HG03442 (cell line): ENCODE data around the gene TPH2.

Experiments used
- ATAC-seq: cut with Tn5 transposase; IDR thresholded peaks from one replicate; pipeline ENCODE4 v1.9.1; 2021; ENCODE audit warnings: mild to moderate bottlenecking, moderate library complexity; ENCODE audit not compliant: unreplicated experiment

TPH2 gene

DNA sequence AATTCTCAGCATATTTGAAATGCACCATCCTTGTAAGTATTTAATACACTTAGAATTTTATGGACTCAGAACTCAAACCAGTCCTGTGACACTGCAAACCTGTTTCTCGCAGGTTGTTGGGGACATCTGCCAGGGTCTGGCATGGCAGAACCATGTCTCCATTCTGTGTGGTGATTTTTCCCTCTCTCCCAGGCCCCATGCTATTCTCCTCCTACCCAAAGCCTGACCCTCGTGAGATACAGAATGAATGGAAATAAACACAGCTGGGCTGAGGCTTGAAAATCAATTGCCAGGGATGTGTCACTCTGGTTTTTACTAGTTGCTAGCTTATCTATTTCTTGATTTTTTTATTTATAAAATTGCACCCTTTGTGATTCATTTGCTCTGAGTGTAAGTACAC lies 19.8 kb downstream of the TPH2 start:
- no peak for ATAC-seq

DNA sequence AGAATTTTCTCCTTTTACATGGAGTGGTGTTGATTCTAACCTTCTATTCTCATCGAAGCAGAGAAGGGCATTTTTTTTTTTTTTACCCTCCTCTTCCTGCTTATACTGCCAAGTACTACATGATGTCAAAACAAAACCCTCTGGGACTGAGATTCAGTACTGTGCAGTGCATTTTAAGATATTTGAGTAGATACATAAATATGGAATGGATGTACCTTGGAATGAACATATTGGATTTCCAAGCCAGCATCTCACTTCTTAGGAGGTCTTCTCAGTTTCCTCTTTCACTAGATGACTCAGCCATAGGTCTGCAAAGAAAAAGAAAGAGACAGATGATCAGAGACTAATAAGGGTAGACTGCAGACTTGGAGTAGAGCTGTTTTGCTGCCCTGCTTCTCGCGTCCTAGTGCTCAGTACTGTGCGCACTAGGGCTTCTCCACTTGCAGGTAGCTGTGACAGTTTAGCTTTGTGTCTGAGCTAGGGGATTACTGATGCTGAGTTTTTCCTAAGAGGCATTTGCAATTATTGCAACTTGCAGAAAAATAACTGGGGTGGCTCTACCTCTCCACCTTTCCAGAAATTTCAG lies 20.4 kb downstream of the TPH2 start:
- no peak for ATAC-seq

DNA sequence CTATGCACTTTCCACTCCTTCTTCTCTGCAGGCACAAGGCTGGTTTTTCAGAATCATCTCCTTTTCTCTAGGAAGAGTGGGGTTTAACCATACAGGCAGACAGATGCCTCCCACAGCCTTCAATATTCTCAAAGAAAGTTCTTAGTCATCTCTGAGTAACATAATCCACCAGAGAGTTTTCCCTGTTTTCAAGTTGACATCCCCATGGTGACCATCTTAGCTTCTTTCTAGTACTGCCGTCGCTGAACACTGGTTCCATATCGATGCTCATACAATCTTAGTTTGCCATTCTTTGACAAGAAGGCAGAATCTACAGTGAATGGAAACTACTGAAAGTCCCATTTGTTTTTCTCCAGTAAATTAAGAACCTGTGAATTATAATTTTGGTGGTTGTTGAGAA lies 28.6 kb downstream of the TPH2 start:
- ATAC-seq: no peak

DNA sequence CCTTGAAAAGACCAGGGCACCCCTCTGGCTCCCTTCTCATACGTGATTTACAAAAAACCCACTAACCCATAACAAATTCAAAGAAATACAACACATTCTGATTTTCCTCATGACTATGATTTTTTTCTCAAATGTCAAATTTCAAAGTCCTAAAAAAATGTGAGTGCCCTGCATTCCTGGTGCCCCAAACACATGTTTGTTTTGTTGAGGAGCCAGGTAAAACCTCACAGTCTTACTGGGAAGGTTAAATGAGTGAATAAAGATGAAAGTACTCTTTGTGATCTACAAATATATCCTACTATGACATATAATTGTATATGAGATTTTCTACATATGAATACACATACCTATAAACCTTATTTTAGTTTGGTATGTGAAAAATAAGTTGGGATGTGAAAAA lies 30.7 kb downstream of the TPH2 start:
- no peak for ATAC-seq

DNA sequence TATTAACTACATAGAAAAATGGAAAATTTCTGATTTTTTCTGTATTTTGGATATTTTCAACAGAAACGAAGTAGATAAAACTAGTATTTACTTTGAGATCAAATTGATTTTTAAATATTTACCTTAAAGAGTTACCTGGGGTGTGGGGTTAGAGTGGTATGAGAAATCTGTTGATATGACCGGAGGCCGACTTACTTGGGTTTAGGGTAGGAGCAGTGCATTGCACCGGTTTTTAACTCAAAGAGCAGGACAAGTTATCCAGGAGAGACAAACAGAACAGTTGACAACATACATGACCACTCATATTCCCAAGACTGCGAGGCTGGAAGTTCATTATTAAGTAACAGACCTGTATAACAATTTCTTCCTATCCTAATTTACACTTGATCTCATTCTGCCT lies 31.4 kb downstream of the TPH2 start:
- ATAC-seq: no peak

DNA sequence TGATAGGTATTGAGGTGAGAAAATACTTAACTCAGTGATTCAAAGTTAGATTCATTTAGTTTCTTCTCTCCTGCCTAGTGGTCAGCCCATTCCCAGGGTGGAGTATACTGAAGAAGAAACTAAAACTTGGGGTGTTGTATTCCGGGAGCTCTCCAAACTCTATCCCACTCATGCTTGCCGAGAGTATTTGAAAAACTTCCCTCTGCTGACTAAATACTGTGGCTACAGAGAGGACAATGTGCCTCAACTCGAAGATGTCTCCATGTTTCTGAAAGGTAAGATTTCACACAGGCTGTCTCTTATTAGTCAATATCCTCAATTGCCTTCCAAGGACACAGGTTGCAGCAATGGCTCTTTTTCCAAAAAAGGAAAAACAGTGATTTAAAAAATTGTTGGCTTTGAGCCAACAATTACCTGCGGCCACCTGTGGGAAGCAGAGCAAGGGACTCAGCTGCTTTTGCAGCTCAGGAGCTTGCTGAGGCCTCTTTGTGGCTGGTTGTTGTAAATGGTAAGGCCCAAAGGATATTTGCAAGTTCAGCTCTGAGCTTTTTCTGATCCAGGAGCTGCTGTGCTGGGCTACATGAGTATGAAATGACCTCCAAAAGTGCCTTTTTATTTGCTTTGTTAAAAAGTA lies 33.9 kb downstream of the TPH2 start:
- no peak for ATAC-seq

DNA sequence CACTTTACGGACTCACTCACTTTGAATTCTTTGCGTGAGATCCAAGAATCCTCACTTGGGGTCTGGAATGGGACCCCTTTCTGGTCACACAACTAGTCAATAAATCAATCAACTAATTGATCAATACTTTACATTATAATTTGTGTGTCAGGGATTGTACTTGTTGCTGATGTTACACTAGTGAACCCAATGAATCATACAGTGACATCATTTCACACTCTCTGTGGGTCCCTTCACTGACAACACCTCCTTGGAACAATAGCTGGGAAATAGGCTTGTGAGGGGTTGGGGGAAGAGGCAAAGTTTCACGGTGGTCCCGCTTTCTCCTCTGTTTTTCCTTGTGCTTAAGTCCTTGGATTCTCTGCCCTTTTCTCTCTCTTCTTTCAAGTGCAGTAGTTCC lies 35.0 kb downstream of the TPH2 start:
- no peak for ATAC-seq

DNA sequence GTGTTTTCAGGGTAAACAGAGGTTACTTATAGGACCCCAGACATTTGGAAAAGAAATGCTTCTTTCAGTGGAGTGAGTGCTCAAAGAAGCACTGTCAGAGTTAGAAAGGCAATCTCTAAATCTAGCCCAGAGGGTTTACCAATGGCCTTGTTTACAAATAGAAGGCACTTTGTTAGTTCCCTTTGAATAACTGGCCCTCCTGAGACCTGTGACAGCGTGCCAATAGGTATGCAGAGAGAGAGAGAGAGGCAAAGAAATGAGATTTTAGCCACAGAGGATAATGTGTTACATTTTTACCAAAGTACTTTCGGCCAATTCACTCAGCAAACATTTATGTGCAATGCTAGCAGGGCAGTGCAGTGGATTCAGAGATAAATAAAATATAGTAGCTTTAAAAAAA lies 41.9 kb downstream of the TPH2 start:
- no peak for ATAC-seq

DNA sequence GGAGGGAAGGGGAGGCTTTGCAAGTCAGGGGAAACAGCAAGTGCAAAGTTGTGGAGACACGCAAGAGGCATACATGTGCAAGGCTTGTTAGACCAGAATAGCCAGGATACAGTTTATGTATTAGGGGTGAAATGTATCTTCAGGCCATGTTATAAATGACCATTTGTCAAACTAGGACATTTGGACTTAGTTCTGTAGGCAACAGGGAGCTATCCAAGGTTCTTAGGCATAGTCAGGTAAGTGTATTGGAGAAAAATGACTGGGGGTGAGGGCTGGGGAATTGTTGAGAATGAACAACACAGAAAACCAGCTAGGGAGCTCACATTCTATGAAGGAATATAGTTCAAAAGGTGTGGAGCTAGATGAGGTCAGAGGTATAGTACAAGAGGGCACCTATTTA lies 42.5 kb downstream of the TPH2 start:
- ATAC-seq: no peak

DNA sequence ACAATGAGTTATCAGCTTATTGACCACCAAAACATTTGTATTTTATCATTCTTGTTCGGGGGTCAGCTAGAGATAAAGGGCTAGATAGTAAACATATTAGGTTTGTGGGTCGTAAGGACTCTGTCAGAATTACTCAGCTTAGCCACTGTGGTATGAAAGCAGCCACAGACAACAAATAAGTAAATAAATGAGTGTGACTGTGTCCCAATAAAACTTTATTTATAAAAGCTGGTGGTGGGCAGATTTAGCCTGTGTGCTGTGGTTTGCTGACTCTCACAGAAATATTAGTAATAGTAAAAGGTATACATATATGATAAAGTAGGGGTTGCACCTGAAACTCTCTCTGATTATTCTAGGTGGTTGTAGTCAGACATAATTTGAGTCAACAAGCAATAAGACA lies 56.1 kb downstream of the TPH2 start:
- ATAC-seq: no peak

DNA sequence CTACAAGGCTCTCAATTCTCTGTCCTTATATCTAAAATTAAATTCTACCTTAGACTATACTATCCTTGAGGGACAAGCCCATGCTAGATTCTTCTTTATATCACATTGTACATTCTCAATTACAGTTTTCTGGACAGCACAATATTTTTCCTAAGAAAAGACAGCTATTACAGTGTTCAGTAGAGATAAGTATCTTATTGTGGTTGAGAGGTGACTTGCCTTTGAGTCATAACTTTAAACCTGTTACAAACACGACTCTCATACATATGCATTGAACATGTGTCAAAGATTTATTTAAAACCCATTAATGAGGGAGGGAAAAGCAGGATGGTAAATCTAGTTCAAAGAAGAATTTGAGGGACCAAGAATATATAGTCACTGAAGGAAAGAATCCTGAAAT lies 61.1 kb downstream of the TPH2 start:
- ATAC-seq: no peak

DNA sequence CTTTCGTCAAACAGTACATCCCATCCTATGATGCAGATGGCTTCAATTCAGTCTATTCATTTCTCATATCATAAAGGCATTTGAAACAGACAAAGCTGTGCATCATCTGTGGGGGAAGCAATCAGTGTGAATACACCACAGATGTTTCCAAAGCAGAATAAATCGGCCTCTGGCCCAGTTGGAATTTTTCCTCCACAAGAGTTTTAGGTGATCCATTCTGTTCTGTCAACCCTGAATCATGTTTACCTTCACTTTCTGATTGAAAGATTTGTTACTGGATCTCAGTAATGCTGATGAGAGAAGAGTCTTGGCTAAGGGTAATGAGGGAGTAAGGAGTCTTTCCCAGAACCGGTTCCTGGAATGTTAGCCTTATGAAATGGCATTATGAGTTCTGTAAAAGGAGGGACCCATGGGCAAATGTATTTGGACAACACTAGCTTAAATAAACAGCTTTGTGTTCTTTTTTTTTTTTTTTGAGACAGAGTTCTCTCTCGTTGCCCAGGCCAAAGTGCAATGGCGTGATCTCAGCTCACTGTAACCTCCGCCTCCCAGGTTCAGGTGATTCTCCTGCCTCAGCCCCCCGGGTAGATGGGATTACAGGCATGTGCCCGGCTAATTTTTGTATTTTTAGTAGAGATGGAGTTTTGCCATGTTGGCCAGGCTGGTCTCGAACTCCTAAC lies 62.5 kb downstream of the TPH2 start:
- no peak for ATAC-seq

DNA sequence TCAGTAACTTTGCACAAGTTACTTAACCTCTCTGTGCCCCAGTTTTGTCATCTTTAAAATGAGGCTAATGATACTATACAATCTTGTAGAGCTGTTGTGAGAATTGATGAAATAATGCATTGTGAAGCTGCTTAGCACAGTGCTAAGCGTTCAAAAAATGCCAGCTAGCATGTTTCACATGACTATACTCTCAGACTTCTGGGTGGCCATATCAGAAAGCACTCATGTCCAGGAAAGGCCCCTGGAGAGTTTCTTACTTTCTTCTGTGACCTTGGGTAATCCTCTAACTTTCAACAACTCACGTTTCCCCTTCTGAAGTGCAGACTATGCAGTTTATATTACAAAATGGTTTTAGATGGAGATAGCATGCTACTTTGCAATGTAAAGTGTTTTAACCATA lies 68.1 kb downstream of the TPH2 start:
- no peak for ATAC-seq

DNA sequence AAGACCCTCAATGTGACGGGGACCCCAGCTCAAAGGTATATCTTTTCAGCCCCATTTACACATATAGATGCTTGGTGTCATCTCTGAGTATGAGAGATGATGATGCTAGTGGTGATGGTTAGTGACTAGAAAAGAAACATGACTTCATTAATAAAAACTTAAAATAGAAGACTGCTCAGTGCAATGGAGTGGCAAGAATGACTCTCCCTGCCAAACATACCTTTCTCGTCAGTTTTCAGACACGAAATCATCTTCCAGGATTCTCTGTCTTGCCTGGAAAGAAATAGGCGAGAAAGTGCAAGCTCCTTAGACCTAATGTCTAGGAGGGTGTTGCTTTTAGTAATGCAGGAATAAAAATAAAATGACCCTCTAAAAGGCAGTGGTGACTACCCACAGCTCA lies 71.7 kb downstream of the TPH2 start:
- no peak for ATAC-seq

DNA sequence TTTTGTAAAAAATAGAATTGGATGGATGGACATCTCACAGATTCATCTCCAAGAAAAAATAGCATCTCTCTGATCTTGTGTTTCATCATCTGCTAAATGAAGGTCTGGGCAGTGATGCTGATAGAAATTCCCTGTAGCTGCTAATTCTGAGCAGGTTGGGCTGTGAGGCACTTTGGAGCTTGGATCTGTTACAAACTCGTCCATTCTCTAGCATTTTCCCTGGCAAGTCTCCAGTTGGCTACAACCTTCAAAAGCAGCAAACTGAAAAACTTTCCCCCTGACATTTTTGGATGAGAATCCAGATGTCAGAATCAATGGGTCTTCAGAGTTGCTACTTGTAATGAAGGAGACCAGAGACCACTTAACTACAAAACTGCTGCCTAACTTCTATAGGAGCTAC lies 72.7 kb downstream of the TPH2 start:
- ATAC-seq: no peak

DNA sequence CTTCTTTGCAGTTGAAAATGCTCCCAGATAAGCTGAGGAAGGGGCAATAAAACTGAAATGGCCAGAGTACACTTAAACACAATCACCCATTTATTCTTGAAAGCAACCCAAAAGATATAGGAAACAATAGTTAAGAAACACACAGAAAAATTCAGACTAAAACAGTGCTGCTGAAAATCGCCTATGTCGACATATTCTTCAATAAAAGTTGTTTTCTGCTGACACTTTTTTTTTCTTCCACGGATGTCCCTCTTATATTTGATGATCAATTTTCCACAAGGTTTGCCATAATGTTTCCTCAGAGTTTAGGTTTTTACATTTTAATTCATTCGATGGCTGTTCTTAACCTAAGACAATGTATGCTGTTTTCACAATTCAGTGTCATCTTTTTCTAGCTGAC lies 74.2 kb downstream of the TPH2 start:
- no peak for ATAC-seq

DNA sequence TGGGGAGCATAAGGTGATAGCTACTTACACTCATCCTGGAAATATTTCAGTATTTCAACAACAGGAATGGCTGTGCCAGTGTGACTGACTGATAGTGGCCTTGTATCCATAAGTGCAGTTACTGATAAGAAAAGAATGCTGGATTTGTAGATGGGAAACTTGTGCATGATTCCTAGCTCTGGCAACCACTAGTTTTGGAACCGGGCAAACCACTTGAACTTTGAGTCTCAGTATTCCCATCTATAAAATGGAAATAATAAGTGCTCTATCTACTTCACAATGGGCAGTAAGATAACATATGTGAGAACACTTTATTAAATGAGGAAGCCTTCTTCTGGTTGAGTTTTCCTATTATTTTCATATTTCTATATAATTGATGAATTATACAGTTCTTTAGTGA lies 77.2 kb downstream of the TPH2 start:
- no peak for ATAC-seq

DNA sequence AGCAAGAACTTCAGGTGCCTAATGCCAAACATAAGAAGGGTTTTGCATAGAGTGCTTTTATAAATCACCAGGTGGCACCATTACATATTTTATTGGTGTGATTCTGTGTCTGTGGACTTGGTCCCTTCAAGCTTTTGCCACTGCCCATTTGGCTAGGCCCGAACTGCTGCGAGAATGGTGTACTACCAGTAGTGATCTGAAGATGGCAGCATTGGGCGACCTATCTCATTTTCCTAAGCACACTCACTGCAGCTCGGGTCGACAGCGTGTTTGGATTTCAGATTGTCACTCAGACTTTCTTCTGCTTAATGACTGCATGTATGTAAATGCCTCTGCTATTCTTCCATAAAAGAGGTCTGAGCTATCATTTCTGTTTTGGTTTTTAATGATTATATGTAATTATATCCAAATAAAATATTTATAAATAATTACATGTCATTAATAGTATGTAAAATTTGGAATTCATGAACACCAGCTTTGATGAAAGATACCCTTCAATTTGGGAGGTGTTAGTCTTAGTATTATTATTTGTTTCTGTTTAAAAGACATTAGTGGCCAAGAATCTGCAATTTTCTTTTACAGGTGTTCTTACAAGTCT lies 78.5 kb downstream of the TPH2 start:
- ATAC-seq: peak; percentile 99

DNA sequence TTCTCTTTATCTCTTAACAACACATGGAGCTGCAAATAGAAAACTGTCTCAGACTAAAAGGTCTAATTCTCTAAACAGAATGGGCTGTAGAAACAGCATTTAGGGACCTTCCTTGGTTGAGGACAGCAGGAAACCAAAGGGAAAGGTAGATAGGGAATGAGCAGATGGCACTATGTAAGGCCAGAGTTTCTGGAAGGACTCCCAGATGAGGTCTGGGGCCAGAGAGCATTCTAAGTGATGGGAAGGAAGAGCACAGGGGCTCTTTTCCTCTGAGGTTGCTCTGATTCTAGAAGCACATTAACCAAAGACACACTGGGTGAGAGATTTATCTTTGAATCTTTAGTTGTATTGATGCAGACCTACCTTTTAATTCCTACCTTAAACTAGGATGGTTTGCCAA lies 79.4 kb downstream of the TPH2 start:
- no peak for ATAC-seq

DNA sequence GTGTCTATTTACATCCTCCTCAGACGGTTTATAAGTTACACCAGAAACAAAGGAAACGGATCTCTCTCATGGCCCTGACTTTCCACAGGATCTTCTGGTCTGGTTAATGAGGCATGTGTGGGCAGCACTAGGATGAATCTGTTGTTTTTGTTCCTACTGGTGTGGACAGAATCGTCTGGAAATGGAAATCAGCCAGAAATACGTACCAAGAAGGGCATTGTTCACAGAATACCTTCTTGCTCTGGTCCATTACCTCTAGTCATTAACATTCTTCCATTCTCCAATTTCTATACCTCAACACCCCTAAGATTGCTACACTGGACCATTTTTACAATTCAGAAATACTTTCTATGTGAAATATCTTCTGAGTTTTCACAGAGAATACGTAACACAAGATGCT lies 86.0 kb downstream of the TPH2 start:
- no peak for ATAC-seq

DNA sequence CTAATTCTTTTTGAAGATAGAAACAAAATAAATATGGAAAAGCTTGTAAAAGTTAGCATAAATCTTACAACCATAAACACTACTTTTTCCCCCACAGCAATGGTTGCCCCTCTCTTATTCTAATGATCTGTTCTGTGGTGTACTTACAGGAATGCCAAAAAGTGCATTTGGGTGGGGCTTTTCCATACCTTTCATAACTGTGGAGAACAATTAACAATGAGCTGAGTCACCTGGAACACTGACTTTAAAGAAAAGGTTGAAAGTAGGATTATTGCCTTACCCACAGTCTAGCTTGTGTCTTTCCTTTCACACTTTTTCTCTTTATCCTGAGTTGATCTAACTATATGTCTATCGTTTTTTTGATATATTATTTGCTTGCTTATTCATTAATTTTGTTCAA lies 86.9 kb downstream of the TPH2 start:
- no peak for ATAC-seq

DNA sequence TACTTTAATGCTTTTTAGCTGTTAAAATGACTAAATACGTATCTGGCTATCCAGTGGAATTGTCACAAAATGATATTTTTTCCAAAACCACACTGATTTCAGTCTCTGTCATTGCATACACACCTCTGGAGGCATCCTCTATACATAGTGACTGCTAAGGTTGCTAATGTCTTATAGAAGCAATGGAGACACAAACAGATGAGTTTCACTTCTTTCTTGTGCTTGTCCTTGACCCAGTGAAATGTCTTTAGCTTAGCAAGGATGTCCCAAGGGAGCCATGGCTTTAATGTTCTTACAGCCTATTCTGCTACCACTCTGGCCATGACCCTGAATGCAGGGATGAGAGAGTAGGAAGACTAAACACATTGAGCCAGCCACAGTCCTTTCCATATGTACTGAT lies 90.3 kb downstream of the TPH2 start:
- ATAC-seq: no peak
